IMR-90 (cell line): ENCODE data around the gene AADACL3. TPM values are rescaled to one million over a fixed set of nuclear protein-coding genes. Genes with fewer than 3 reads are reported as not detected.

Experiments
- ATAC-seq: fragments of 200-7000 bp; cut with Tn5 transposase; 2 replicates; pipeline ENCODE4 v1.9.1; 2020; ENCODE audit warnings: low read depth, mild to moderate bottlenecking, moderate library complexity
- BruUV-seq: library from RNA; stranded (reverse); fragments of 400-500 nt; replicated peaks from 2 replicates; lab custom pipeline; 2021; lab: Mats Ljungman, UMichigan
- CTCF ChIA-PET: fragments of 300-600 bp; formaldehyde crosslinking; extraction: SDS; loops from one replicate; lab custom pipeline; 2021; ENCODE audit warnings: antibody characterized with exemption; lab: Yijun Ruan, JAX
- POLR2A ChIA-PET: fragments of 300-600 bp; sonication (Branson Sonifier 250); formaldehyde crosslinking; loops from one replicate; lab custom pipeline; 2022; ENCODE audit warnings: antibody characterized with exemption; ENCODE audit not compliant: unreplicated experiment; lab: Charles Lee
- DNase-seq: peaks from one replicate; pipeline ENCODE4 v3.0.0; 2013
- H2AFZ ChIP-seq: replicated peaks from 2 replicates; pipeline ENCODE3; 2013; ENCODE audit warnings: low read length, mild to moderate bottlenecking; ENCODE audit not compliant: poor library complexity
- H2AK5ac ChIP-seq: 2 replicates; pipeline ENCODE4 v1.6.1; 2013; ENCODE audit warnings: low read depth, low read length, inconsistent platforms
- H2AK9ac ChIP-seq: replicated peaks from 2 replicates; pipeline ENCODE3; 2013; ENCODE audit warnings: mild to moderate bottlenecking, low read depth, low read length, moderate library complexity; ENCODE audit not compliant: poor library complexity
- H2BK120ac ChIP-seq: 2 replicates; pipeline ENCODE4 v1.6.1; 2013; ENCODE audit warnings: low read depth, low read length, inconsistent platforms
- H2BK15ac ChIP-seq: 3 replicates; pipeline ENCODE4 v1.6.1; 2013; ENCODE audit warnings: low read depth, low read length, inconsistent platforms
- H2BK20ac ChIP-seq: 2 replicates; pipeline ENCODE4 v1.6.1; 2013; ENCODE audit warnings: low read depth, mild to moderate bottlenecking, inconsistent platforms, low read length, moderate library complexity
- H2BK5ac ChIP-seq: 2 replicates; pipeline ENCODE4 v1.6.1; 2013; ENCODE audit warnings: mild to moderate bottlenecking, low read depth, low read length, inconsistent platforms; ENCODE audit not compliant: poor library complexity, severe bottlenecking
- H3K14ac ChIP-seq: replicated peaks from 2 replicates; pipeline ENCODE4 v1.6.1; 2013; ENCODE audit warnings: low read depth, low read length, inconsistent platforms
- H3K18ac ChIP-seq: 2 replicates; pipeline ENCODE4 v1.6.1; 2013; ENCODE audit warnings: low read depth, low read length, control low read depth
- H3K23ac ChIP-seq: 2 replicates; pipeline ENCODE4 v1.6.1; 2013; ENCODE audit warnings: low read depth, low read length, inconsistent platforms
- H3K27ac ChIP-seq: 2 replicates; pipeline ENCODE4 v1.5.1; 2013; ENCODE audit warnings: mild to moderate bottlenecking, control low read depth, low read length; ENCODE audit not compliant: insufficient read depth
- H3K27me3 ChIP-seq: 2 replicates; pipeline ENCODE4 v1.6.1; 2013; ENCODE audit warnings: low read length; ENCODE audit not compliant: control insufficient read depth, insufficient read depth
- H3K36me3 ChIP-seq: 2 replicates; pipeline ENCODE4 v1.6.1; 2013; ENCODE audit warnings: low read length, mixed read lengths; ENCODE audit not compliant: control insufficient read depth, insufficient read depth
- H3K4ac ChIP-seq: 2 replicates; pipeline ENCODE4 v1.6.1; 2013; ENCODE audit warnings: low read depth, low read length, inconsistent platforms
- H3K4me1 ChIP-seq: 2 replicates; pipeline ENCODE4 v1.6.1; 2013; ENCODE audit warnings: low read length, mixed read lengths; ENCODE audit not compliant: control insufficient read depth, insufficient read depth
- H3K4me2 ChIP-seq: 2 replicates; pipeline ENCODE4 v1.6.1; 2013; ENCODE audit warnings: low read depth, mild to moderate bottlenecking, control low read depth, low read length, moderate library complexity
- H3K4me3 ChIP-seq: 2 replicates; pipeline ENCODE4 v1.5.1; 2013; ENCODE audit warnings: low read depth, mild to moderate bottlenecking, control low read depth, low read length, moderate library complexity; ENCODE audit not compliant: insufficient read depth
- H3K56ac ChIP-seq: 2 replicates; pipeline ENCODE4 v1.6.1; 2013; ENCODE audit warnings: low read length, inconsistent platforms; ENCODE audit not compliant: insufficient read depth; ENCODE audit errors: extremely low read depth
- H3K79me1 ChIP-seq, 2 experiments: 2 replicates each; pipeline ENCODE4 v1.6.1; 2013; ENCODE audit warnings: low read length in 2 of 2, inconsistent platforms in 1 of 2, low read depth in 1 of 2
- H3K9ac ChIP-seq: 2 replicates; pipeline ENCODE4 v1.6.1; 2013; ENCODE audit warnings: low read depth, low read length, control low read depth
- H3K9me1 ChIP-seq: 2 replicates; pipeline ENCODE4 v1.6.1; 2013; ENCODE audit warnings: low read length, inconsistent platforms; ENCODE audit not compliant: insufficient read depth
- H3K9me3 ChIP-seq: 2 replicates; pipeline ENCODE4 v1.6.1; 2013; ENCODE audit warnings: low read length; ENCODE audit not compliant: control insufficient read depth, insufficient read depth
- H4K20me1 ChIP-seq: 2 replicates; pipeline ENCODE4 v1.6.1; 2013; ENCODE audit warnings: low read length, inconsistent platforms; ENCODE audit not compliant: insufficient read depth
- H4K5ac ChIP-seq: 2 replicates; pipeline ENCODE4 v1.6.1; 2013; ENCODE audit warnings: mild to moderate bottlenecking, low read depth, low read length, control low read depth
- H4K8ac ChIP-seq, 2 experiments: 2 replicates each; pipeline ENCODE4 v1.6.1; 2013; ENCODE audit warnings: low read depth in 2 of 2, low read length in 2 of 2, control low read depth in 1 of 2, inconsistent platforms in 1 of 2
- H4K91ac ChIP-seq: 2 replicates; pipeline ENCODE4 v1.6.1; 2013; ENCODE audit warnings: low read depth, low read length, inconsistent platforms; ENCODE audit not compliant: insufficient read depth
- BHLHE40 ChIP-seq: fragments of 150-350 bp; IDR thresholded peaks from 2 replicates; pipeline ENCODE4 v1.6.1; 2016; ENCODE audit warnings: mild to moderate bottlenecking, low read depth, low read length
- CEBPB ChIP-seq: IDR thresholded peaks from 2 replicates; pipeline ENCODE4 v1.6.1; 2012; ENCODE audit warnings: low read depth, low read length, improper control_type of control experiment
- FOS ChIP-seq: fragments of 150-350 bp; IDR thresholded peaks from 2 replicates; pipeline ENCODE4 v1.6.1; 2016; ENCODE audit warnings: low read depth, low read length
- MAFK ChIP-seq: IDR thresholded peaks from 2 replicates; pipeline ENCODE4 v1.6.1; 2012; ENCODE audit warnings: low read depth, low read length, improper control_type of control experiment
- MAZ ChIP-seq: IDR thresholded peaks from 2 replicates; pipeline ENCODE4 v1.6.1; 2012; ENCODE audit warnings: low read depth, mild to moderate bottlenecking, low read length, improper control_type of control experiment, moderate library complexity, borderline replicate concordance
- MXI1 ChIP-seq: IDR thresholded peaks from 2 replicates; pipeline ENCODE4 v1.6.1; 2012; ENCODE audit warnings: low read depth, mild to moderate bottlenecking, low read length, moderate library complexity, borderline replicate concordance
- NFE2L2 ChIP-seq: fragments of 150-350 bp; IDR thresholded peaks from 2 replicates; pipeline ENCODE4 v1.6.1; 2016; ENCODE audit warnings: low read depth, mild to moderate bottlenecking, low read length
- POLR2A ChIP-seq: IDR thresholded peaks from 2 replicates; pipeline ENCODE4 v1.6.1; 2012; ENCODE audit warnings: mild to moderate bottlenecking, low read depth, low read length
- RAD21 ChIP-seq: IDR thresholded peaks from 2 replicates; pipeline ENCODE4 v1.6.1; 2012; ENCODE audit warnings: low read length, improper control_type of control experiment
- RCOR1 ChIP-seq: IDR thresholded peaks from 2 replicates; pipeline ENCODE4 v1.6.1; 2012; ENCODE audit warnings: mild to moderate bottlenecking, low read length, improper control_type of control experiment; ENCODE audit not compliant: insufficient replicate concordance
- RFX5 ChIP-seq: IDR thresholded peaks from 2 replicates; pipeline ENCODE4 v1.8.0; 2012; ENCODE audit warnings: low read depth, mild to moderate bottlenecking, low read length, moderate library complexity
- SMC3 ChIP-seq: fragments of 150-350 bp; IDR thresholded peaks from 2 replicates; pipeline ENCODE4 v1.6.1; 2016; ENCODE audit warnings: low read depth, mild to moderate bottlenecking, antibody characterized with exemption, low read length, moderate library complexity
- WGBS, 2 experiments: methylation state at CpG; one replicate each; pipeline versions ENCODE4 v1.1.5 to v1.1.7; 2013; ENCODE audit warnings: missing lambda C conversion rate in 2 of 2; ENCODE audit not compliant: insufficient read length in 1 of 2; ENCODE audit errors: extremely low coverage in 2 of 2; 5-methylcytosine and 5-hydroxymethylcytosine counted together
- dilution Hi-C: fragments of 300-500 bp; cut with HindIII; formaldehyde crosslinking; loops from one replicate; pipeline ENCODE4 v1.14.3; 2018; ENCODE audit warnings: low sequenced_read_pairs; ENCODE audit not compliant: unreplicated experiment
- in situ Hi-C: fragments of 300-500 bp; cut with MboI; formaldehyde crosslinking; loops from 3 replicates; pipeline ENCODE4 v1.14.3; 2019; ENCODE audit warnings: low sequenced_read_pairs, inconsistent platforms, mixed read lengths
- intact Hi-C: fragments of 100-400 bp; cut with micrococcal nuclease; formaldehyde crosslinking; loops from 2 replicates; pipeline ENCODE4 v1.10.0; 2022
- polyA plus RNA-seq, 3 experiments: library from polyadenylated mRNA; depleted of rRNA; stranded (reverse); fragments of >200 nt; gene quantifications; 2 replicates each; pipeline ENCODE4 v1.2.3, GENCODE V29; 2012; ENCODE audit warnings: low replicate concordance in 1 of 3
- total RNA-seq: library from RNA; depleted of rRNA; stranded (reverse); fragments of >200 nt; gene quantifications from 2 replicates; pipeline ENCODE4 v1.2.3, GENCODE V29; 2012
- TF ChIP-seq, protein P1 (sequence below): conservative IDR thresholded peaks from 2 replicates; pipeline ENCODE4 v1.5.1; 2012; ENCODE audit warnings: mild to moderate bottlenecking, low read depth, low read length, improper control_type of control experiment
- TF ChIP-seq, protein P2 (sequence below): fragments of 150-350 bp; IDR thresholded peaks from 2 replicates; pipeline ENCODE4 v1.6.1; 2017; ENCODE audit warnings: mild to moderate bottlenecking, antibody characterized with exemption, low read length, low read depth
- TF ChIP-seq, protein P3 (sequence below): fragments of 150-350 bp; IDR thresholded peaks from 2 replicates; pipeline ENCODE4 v1.6.1; 2016; ENCODE audit warnings: low read depth, mild to moderate bottlenecking, low read length, moderate library complexity, borderline replicate concordance

Gene AADACL3
- total and polyA plus RNA-seq, 2 of the 4 experiments (the other 2 are of a cell fraction): not detected

DNA sequence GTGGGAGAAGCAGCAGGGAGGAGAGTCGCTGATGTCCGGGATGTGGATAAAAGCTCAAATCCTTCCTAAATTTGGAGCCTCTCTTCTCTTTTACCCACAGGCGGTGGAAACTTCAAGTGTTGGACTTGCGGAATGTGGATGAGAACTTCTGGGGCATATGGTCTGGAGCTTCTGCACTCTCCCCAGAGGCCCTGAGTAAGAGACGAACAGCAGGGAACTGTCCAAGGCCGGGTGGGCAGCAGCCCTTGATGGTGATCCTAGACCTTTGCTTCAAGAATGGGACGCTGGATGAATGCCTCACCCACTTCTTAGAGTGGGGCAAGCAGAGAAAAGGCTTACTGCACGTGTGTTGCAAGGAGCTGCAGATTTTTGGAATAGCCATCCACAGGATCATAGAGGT lies 59.5 kb downstream of the AADACL3 start:
- no TSS peak for BruUV-seq
- in situ Hi-C loops: no loop called here
- ChIA-PET POLR2A (no interaction called here), CTCF (no interaction called here)
- no peak overlapping the region for H2BK15ac ChIP-seq
- H3K79me1 ChIP-seq: no peaks in the 10 kb centered on the region
- H3K4me1 ChIP-seq: no peaks in the 10 kb centered on the region
- H3K9ac ChIP-seq: no peak overlapping the region
- no peaks in the 10 kb centered on the region for H3K9me1 ChIP-seq
- H3K18ac ChIP-seq: no peak overlapping the region
- no peak overlapping the region for H2BK120ac ChIP-seq
- no peak overlapping the region for H3K4me2 ChIP-seq
- H4K8ac ChIP-seq: no peak overlapping the region
- H3K36me3 ChIP-seq: no peaks in the 10 kb centered on the region
- H3K14ac ChIP-seq: no peak overlapping the region
- no peak overlapping the region for H4K5ac ChIP-seq
- H4K91ac ChIP-seq: no peak overlapping the region
- no peak overlapping the region for H3K4me3 ChIP-seq
- no peaks in the 10 kb centered on the region for H3K27me3 ChIP-seq
- dilution Hi-C loops: no loop called here
- H3K9me3 ChIP-seq: peaks cover 36% of the 10 kb centered on the region
- no peak overlapping the region for H3K56ac ChIP-seq
- no peak overlapping the region for H2BK5ac ChIP-seq
- no peak overlapping the region for H2BK20ac ChIP-seq
- no peak overlapping the region for H2AK5ac ChIP-seq
- ATAC-seq (no peak), DNase-seq (no peak)
- intact Hi-C loops: no loop called here
- no peak overlapping the region for H3K23ac ChIP-seq
- no peak overlapping the region for H2AK9ac ChIP-seq
- WGBS, 2 experiments: no CpG with 5 or more reads among the region's 8 CpGs
- H3K4ac ChIP-seq: no peak overlapping the region
- TF ChIP-seq RCOR1 (no peak), NFE2L2 (no peak), CEBPB (no peak), MXI1 (no peak), RFX5 (no peak), FOS (no peak), BHLHE40 (no peak), RAD21 (no peak), POLR2A (no peak), SMC3 (no peak), MAZ (no peak), MAFK (no peak)
- TF ChIP-seq, protein P1, sequence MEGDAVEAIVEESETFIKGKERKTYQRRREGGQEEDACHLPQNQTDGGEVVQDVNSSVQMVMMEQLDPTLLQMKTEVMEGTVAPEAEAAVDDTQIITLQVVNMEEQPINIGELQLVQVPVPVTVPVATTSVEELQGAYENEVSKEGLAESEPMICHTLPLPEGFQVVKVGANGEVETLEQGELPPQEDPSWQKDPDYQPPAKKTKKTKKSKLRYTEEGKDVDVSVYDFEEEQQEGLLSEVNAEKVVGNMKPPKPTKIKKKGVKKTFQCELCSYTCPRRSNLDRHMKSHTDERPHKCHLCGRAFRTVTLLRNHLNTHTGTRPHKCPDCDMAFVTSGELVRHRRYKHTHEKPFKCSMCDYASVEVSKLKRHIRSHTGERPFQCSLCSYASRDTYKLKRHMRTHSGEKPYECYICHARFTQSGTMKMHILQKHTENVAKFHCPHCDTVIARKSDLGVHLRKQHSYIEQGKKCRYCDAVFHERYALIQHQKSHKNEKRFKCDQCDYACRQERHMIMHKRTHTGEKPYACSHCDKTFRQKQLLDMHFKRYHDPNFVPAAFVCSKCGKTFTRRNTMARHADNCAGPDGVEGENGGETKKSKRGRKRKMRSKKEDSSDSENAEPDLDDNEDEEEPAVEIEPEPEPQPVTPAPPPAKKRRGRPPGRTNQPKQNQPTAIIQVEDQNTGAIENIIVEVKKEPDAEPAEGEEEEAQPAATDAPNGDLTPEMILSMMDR: no peak
- TF ChIP-seq, protein P2, sequence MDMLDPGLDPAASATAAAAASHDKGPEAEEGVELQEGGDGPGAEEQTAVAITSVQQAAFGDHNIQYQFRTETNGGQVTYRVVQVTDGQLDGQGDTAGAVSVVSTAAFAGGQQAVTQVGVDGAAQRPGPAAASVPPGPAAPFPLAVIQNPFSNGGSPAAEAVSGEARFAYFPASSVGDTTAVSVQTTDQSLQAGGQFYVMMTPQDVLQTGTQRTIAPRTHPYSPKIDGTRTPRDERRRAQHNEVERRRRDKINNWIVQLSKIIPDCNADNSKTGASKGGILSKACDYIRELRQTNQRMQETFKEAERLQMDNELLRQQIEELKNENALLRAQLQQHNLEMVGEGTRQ: no peak
- TF ChIP-seq, protein P3, sequence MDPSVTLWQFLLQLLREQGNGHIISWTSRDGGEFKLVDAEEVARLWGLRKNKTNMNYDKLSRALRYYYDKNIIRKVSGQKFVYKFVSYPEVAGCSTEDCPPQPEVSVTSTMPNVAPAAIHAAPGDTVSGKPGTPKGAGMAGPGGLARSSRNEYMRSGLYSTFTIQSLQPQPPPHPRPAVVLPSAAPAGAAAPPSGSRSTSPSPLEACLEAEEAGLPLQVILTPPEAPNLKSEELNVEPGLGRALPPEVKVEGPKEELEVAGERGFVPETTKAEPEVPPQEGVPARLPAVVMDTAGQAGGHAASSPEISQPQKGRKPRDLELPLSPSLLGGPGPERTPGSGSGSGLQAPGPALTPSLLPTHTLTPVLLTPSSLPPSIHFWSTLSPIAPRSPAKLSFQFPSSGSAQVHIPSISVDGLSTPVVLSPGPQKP: no peak
- H2AFZ ChIP-seq: no peak overlapping the region
- no peaks in the 10 kb centered on the region for H4K20me1 ChIP-seq
- no peak overlapping the region for H3K27ac ChIP-seq
